HUES64 (cell line): ENCODE results near the gene UBE4B.

Source experiments
- H3K27ac ChIP-seq: 2 replicates; pipeline ENCODE4 v1.7.0; 2013; ENCODE audit warnings: low read depth, low read length, inconsistent platforms
- H3K27me3 ChIP-seq: 2 replicates; pipeline ENCODE4 v1.6.1; 2013; ENCODE audit warnings: mild to moderate bottlenecking, low read length; ENCODE audit not compliant: insufficient read depth
- H3K36me3 ChIP-seq: 2 replicates; pipeline ENCODE4 v1.6.1; 2013; ENCODE audit warnings: mild to moderate bottlenecking, low read length; ENCODE audit not compliant: insufficient read depth
- H3K4me1 ChIP-seq: 2 replicates; pipeline ENCODE4 v1.6.1; 2013; ENCODE audit warnings: mild to moderate bottlenecking, low read length, moderate library complexity; ENCODE audit not compliant: insufficient read depth
- H3K4me3 ChIP-seq: 2 replicates; pipeline ENCODE4 v1.5.1; 2013; ENCODE audit warnings: mild to moderate bottlenecking, low read length, moderate library complexity
- H3K9ac ChIP-seq: 2 replicates; pipeline ENCODE4 v1.6.1; 2013; ENCODE audit warnings: mild to moderate bottlenecking, low read depth, low read length
- H3K9me3 ChIP-seq: 2 replicates; pipeline ENCODE4 v1.6.1; 2013; ENCODE audit warnings: low read depth, low read length; ENCODE audit not compliant: insufficient read depth
- whole genome bisulfite sequencing: fragments of 150-250, 120-280 bp; methylation state at CpG from one replicate; pipeline ENCODE4 v1.1.7; 2013; ENCODE audit warnings: missing lambda C conversion rate; 5-methylcytosine and 5-hydroxymethylcytosine counted together

UBE4B gene

DNA sequence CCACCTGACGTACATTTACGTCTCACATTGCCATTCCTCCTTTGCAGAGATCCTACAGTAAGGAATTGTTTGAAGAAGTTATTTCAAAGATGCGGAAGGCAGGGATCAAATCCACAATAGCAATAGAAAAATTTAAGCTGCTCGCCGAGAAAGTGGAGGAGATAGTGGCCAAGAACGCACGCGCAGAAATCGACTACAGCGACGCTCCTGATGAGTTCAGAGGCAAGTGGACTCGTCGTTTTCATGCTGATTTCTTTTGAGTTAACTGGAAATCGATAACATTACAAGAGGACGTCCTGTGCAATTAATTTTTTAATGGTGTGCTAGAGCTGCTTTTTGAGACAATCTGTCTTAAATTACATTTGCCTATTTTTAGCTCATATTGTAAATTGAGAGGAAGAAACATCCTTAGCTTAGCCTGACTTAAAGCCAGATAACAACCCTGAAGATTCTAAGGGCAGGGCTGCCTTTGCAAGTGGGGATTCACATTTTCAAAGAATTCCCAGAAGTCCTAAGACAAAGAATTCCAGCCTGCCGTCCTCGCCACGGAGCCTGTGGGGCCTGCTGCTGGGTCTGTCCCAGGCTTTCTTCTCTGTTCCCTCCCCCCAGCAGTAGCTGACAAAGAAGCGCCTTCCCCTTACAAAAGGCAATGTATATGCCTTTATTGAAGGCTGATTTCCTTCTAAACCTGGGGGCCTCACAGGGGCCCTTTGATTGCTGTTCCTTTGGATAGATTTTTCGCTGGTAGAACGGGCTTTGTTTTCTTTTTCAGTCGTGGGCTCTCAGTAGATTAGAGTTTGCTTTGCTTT is 146.0 kb downstream of the UBE4B start:
- WGBS, result 72% methylated on average over 22 of the region's 22 CpGs
- peak overlapping the region; percentile 4; the same call in 1 of the 2 replicates for H3K4me3 ChIP-seq
- no peaks in the 10 kb centered on the region for H3K27me3 ChIP-seq
- no peaks in the 10 kb centered on the region; the same call in 1 of the 2 replicates for H3K9me3 ChIP-seq
- H3K36me3 ChIP-seq, result peaks cover 32% of the 10 kb centered on the region
- H3K27ac ChIP-seq, result peak overlapping the region; percentile 88
- peaks cover 30% of the 10 kb centered on the region for H3K4me1 ChIP-seq
- peak overlapping the region; percentile 75; the same call in 1 of the 2 replicates for H3K9ac ChIP-seq

DNA sequence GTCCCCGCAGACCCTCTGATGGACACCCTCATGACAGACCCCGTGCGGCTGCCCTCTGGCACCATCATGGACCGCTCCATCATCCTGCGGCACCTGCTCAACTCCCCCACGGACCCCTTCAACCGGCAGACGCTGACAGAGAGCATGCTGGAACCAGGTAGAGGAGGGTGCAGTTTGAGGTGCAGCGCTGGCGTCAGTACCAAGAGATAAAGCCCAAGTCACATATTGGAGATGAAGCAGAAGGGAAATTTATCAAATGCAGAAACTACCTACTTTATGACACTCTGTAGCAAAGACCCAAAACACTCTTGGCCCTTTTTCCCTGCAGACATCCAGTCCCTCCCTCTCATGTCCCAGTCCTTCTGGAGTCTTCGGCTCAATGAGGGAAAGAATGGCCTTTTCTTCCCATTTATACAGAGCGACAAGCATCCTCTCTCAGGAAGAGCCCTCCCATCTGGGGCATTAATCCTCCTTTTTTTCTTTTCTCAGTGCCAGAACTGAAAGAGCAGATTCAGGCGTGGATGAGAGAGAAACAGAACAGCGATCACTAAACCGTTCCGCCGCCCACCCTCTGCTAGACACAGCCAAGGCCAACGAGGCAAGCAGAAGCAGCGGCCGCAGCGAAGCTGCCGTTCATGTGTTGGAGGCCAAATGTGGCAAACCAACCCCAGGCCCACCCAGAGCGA is 146.8 kb downstream of the UBE4B start:
- no peaks in the 10 kb centered on the region for H3K27me3 ChIP-seq
- peaks cover 30% of the 10 kb centered on the region for H3K4me1 ChIP-seq
- no peaks in the 10 kb centered on the region; the same call in 1 of the 2 replicates for H3K9me3 ChIP-seq
- H3K36me3 ChIP-seq, result peaks cover 32% of the 10 kb centered on the region
- WGBS, result 93% methylated on average over 23 of the region's 23 CpGs
- peak overlapping the region; percentile 75; the same call in 1 of the 2 replicates for H3K9ac ChIP-seq
- no peak overlapping the region for H3K4me3 ChIP-seq
- peak overlapping the region; percentile 88 for H3K27ac ChIP-seq

DNA sequence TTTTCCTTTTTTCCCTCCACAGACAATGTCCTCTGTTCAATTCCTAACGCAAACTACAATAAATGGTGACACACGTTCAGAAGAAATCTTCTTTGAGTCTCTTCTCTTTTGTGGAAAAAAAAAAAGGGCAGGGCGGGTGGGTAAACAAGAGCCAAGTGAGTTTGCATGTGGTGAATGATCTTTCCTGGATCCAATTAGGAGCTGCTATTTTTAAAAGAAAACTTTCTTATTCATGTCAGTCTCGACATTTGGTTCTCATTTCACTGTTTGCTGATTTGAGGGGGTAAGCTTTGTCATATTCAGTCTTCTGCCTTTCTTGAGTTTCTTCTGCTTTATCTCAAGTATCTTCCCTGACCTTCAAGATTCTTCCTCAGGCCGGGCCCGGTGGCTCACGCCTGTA is 148.4 kb downstream of the UBE4B start:
- no peaks in the 10 kb centered on the region for H3K27me3 ChIP-seq
- H3K4me1 ChIP-seq, result peaks cover 30% of the 10 kb centered on the region
- WGBS, result 94% methylated on average over 7 of the region's 7 CpGs
- no peak overlapping the region for H3K4me3 ChIP-seq
- H3K9ac ChIP-seq, result no peak overlapping the region
- no peaks in the 10 kb centered on the region for H3K9me3 ChIP-seq
- peaks cover 21% of the 10 kb centered on the region for H3K36me3 ChIP-seq
- no peak overlapping the region for H3K27ac ChIP-seq

DNA sequence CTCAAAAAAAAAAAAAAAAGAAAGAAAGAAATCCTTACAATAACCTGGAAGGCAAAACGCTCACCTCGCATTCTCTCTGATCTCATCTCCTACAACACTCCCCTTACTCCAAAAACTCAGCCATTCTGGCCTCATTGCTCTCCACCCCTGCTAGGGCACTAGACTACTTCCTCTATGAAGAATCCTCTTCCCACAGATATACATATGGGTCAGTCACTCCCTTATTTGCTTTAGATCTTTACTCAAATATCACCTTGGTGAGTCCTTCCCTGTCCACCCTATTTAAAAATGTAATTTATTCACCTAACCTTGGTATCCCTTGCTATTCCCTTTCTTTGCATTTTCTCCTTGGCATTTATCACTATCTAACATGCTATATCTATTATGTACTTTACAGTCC is 153.0 kb downstream of the UBE4B start:
- H3K9ac ChIP-seq, result no peak overlapping the region
- no peak overlapping the region for H3K4me3 ChIP-seq
- no peak overlapping the region for H3K27ac ChIP-seq
- no peaks in the 10 kb centered on the region; the same call in 1 of the 2 replicates for H3K4me1 ChIP-seq
- no peaks in the 10 kb centered on the region for H3K27me3 ChIP-seq
- H3K9me3 ChIP-seq, result 0 out of 2 replicates have a peak, but pooled peaks cover 3% of the 10 kb centered on the region
- WGBS, result 86% methylated on average over 2 of the region's 2 CpGs
- H3K36me3 ChIP-seq, result peaks cover 3% of the 10 kb centered on the region

DNA sequence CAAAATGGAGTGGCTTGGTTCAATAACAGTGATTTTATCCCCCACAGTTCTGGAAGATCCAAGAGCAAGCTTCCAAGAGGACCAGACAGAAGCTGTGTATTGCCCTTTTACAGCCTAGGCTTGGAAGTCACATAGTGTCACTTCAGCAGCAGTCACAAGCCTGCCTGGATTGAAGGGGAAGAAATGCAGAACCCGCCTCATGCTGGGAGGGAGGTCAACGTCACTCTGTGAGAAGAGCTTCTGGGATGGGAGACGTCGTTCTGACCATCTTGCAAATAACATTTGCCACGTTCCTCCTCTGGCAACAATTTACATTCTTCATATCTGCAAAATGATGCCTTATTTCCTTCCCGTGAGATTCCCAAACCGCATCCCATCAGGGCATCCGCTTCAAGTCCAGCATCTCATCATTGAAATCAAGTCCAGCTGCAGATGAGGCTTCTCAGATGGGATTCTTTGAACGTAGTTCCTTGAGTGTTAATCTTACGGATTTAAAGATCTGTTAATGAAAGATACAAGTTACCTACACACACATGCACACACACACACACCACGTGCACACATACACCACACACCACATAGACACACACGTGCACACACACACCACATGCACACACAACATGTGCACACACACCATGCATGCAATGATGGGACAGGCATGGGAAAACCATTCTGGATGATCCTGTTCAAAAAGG is 153.7 kb downstream of the UBE4B start:
- Histone ChIP-seq H3K4me1 (no peaks in the 10 kb centered on the region), H3K36me3 (no peaks in the 10 kb centered on the region), H3K9ac (no peak overlapping the region), H3K27ac (no peak overlapping the region), H3K27me3 (no peaks in the 10 kb centered on the region), H3K4me3 (no peak overlapping the region), H3K9me3 (0 out of 2 replicates have a peak, but pooled peaks cover 3% of the 10 kb centered on the region)
- WGBS, result 84% methylated on average over 12 of the region's 12 CpGs

DNA sequence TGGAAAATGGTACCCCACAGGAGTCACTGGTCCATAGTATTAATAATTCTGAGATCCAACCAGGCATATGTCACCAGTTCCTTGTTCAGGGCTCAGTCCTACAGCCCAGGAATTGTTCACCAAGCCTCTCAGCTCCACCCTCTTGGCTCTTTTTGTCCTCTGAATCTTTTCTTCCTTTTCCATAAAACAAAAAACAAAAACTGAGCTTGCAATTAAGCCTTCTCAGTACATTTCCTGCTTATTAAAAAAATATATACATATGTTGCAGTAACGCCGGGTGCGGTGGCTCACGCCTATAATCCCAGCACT is 154.2 kb downstream of the UBE4B start:
- H3K4me3 ChIP-seq, result no peak overlapping the region
- H3K9me3 ChIP-seq, result 0 out of 2 replicates have a peak, but pooled peaks cover 3% of the 10 kb centered on the region
- H3K36me3 ChIP-seq, result no peaks in the 10 kb centered on the region
- H3K4me1 ChIP-seq, result no peaks in the 10 kb centered on the region
- no peak overlapping the region for H3K9ac ChIP-seq
- H3K27ac ChIP-seq, result no peak overlapping the region
- no peaks in the 10 kb centered on the region for H3K27me3 ChIP-seq
- 99% methylated on average over 4 of the region's 4 CpGs for WGBS

DNA sequence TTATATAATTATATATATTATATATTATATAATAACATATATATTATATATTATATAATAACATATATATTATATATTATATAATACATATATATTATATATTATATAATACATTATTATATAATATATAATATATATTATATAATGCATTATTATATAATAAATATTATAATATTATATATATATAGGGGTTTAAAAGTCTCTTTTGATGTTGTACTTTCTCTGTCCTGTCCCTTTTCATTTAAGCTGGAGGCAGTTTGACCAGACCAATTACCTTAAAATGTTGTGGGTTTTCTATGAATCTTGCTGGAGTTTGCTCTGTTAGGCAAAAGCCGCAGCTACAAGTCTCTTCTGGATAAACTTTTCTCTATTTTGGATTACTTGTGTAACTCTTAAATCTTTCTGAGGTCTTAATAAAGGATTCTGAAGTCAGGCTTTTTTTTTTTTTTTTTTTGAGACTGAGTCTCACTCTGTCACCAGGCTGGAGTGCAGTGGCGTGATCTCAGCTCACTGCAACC is 155.4 kb downstream of the UBE4B start:
- Histone ChIP-seq H3K9me3 (0 out of 2 replicates have a peak, but pooled peaks cover 3% of the 10 kb centered on the region), H3K4me3 (no peak overlapping the region), H3K27me3 (no peaks in the 10 kb centered on the region), H3K27ac (no peak overlapping the region), H3K4me1 (no peaks in the 10 kb centered on the region), H3K9ac (no peak overlapping the region), H3K36me3 (no peaks in the 10 kb centered on the region)
- WGBS, result 100% methylated on average over 2 of the region's 2 CpGs

DNA sequence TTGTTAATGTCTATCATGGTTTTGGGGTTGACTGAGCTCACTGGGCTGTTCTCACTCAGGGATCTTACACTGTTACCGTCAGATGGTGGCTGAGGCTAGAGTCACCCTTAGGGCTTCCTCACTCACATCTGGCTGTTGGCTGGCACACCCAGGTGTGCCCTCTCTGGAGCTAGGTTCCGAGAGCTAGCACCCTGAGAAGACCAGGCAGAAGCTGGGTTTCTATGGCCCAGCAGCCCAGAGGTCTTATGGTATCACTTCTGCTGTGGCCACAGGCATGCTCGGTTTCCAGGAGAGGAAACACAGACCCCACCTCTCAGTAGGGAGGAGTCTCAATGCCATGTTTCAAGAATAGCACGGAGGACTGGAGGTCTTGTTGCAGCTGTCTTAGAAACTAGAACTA is 156.9 kb downstream of the UBE4B start:
- Histone ChIP-seq H3K4me1 (no peaks in the 10 kb centered on the region), H3K9me3 (0 out of 2 replicates have a peak, but pooled peaks cover 3% of the 10 kb centered on the region), H3K36me3 (no peaks in the 10 kb centered on the region), H3K4me3 (no peak overlapping the region), H3K9ac (no peak overlapping the region), H3K27ac (no peak overlapping the region), H3K27me3 (no peaks in the 10 kb centered on the region)
- 81% methylated on average over 4 of the region's 4 CpGs for WGBS

DNA sequence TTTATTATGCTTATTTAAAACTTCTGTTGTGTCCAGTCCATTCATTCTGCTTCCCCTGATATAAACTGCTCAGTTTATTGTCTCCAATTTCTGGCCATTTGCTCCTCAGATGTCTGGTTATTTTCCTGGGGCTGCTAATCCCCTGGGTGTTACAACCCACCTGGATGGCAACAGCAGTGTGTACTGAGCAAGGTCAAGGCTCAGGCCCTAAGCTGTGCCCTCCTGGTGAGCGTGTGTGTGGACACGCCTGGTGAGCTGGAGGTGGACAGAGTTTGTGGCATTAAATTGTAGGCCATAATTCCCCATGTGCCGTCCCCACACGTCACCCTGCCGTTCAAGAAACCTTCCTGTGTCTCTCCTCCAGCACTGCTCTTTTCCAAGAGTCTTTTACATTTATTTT is 159.5 kb downstream of the UBE4B start:
- Histone ChIP-seq H3K27ac (no peak overlapping the region), H3K27me3 (no peaks in the 10 kb centered on the region), H3K9ac (no peak overlapping the region), H3K36me3 (no peaks in the 10 kb centered on the region), H3K4me3 (no peak overlapping the region), H3K4me1 (no peaks in the 10 kb centered on the region), H3K9me3 (0 out of 2 replicates have a peak, but pooled peaks cover 3% of the 10 kb centered on the region)
- 97% methylated on average over 4 of the region's 5 CpGs for WGBS

DNA sequence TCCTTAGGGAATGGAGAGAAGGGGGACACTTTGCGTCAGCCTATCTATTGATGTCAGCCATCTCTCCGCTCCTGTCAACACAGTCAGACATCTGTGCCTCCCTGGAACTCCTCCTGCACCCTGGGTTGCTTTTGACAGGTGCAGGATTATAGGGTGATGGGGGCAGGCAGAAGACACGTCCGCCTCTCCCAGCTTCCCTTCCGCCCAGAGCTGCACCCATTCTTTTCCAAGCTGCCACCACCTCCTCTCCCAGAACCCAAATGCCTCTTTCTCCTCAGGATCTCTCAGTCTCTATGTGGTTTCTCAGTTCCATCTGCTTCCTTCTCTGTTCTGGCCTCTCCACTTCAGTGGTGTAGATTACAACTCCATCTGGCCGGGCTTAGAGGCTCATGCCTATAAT is 160.5 kb downstream of the UBE4B start:
- WGBS, result 96% methylated on average over 6 of the region's 6 CpGs
- Histone ChIP-seq H3K27ac (no peak overlapping the region), H3K27me3 (no peaks in the 10 kb centered on the region), H3K4me3 (no peak overlapping the region), H3K36me3 (no peaks in the 10 kb centered on the region), H3K9me3 (0 out of 2 replicates have a peak, but pooled peaks cover 1% of the 10 kb centered on the region), H3K9ac (no peak overlapping the region), H3K4me1 (no peaks in the 10 kb centered on the region)

DNA sequence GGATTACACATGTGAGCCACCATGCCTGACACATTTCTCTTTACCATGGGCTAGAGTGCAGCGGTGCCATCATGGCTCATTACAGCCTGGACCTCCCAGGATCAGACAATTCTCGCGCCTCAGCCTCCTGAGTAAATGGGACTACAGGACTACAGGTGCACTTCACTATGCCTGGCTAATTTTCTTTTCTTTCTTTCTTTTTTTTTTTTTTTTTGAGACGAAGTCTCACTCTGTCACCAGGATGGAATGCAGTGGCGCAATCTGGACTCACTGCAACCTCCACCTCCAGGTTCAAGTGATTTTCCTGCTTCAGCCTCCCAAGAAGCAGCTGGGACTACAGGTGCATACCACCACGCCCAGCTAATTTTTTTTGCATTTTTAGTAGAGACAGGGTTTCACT is 162.8 kb downstream of the UBE4B start:
- WGBS, result 92% methylated on average over 6 of the region's 6 CpGs
- no peak overlapping the region for H3K27ac ChIP-seq
- no peaks in the 10 kb centered on the region for H3K36me3 ChIP-seq
- no peak overlapping the region for H3K4me3 ChIP-seq
- H3K4me1 ChIP-seq, result no peaks in the 10 kb centered on the region
- H3K9me3 ChIP-seq, result no peaks in the 10 kb centered on the region
- H3K27me3 ChIP-seq, result no peaks in the 10 kb centered on the region
- H3K9ac ChIP-seq, result no peak overlapping the region
